HL-60 (cell line): Measurements from ENCODE around the gene BIN2.
"Not testable (repeated sequence)": the region's sequence is repeated elsewhere in the genome, so short reads cannot be mapped to it uniquely, and the experiment has no call there.

ENCODE experiments used
- CTCF ChIP-seq: IDR thresholded peaks from one replicate; pipeline ENCODE4 v1.5.1; 2011; ENCODE audit warnings: low read length, control low read depth, inconsistent platforms; ENCODE audit not compliant: insufficient read depth
- GABPA ChIP-seq: IDR thresholded peaks from 2 replicates; pipeline ENCODE4 v1.6.1; 2012; ENCODE audit warnings: low read depth
- POLR2AphosphoS5 ChIP-seq: IDR thresholded peaks from 2 replicates; pipeline ENCODE4 v1.6.1; 2012; ENCODE audit warnings: low read depth
- REST ChIP-seq: IDR thresholded peaks from 2 replicates; pipeline ENCODE4 v1.6.1; 2012; ENCODE audit warnings: low read depth; ENCODE audit not compliant: insufficient replicate concordance

DNA sequence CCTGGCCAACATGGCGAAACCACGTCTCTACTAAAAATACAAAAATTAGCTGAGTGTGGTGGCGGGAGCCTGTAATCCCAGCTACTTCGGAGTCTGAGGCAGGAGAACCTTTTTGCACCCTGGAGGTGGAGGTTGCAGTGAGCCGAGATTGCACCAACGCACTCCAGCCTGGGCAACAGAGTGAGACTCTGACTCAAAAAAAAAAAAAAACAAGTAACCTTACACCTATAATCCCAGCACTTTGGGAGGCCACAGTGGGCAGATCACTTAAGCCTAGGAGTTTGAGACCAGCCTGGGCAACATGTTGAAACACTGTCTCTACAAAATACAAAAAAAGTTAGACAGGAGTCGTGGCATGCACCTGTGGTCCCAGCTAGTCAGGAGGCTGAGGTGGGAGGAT, 51.2 kb downstream of the BIN2 start:
- TF ChIP-seq CTCF, POLR2AphosphoS5, GABPA, REST: not testable (repeated sequence)
